DMS114 treated with DMSO at 0.1 percent for 48 hours (cell line): ENCODE data around the gene HPS4.

Experiments
- DNase-seq: peaks from one replicate; lab custom pipeline; 2025; ENCODE audit not compliant: unreplicated experiment; lab: John Stamatoyannopoulos, UW

The HPS4 gene

DNA sequence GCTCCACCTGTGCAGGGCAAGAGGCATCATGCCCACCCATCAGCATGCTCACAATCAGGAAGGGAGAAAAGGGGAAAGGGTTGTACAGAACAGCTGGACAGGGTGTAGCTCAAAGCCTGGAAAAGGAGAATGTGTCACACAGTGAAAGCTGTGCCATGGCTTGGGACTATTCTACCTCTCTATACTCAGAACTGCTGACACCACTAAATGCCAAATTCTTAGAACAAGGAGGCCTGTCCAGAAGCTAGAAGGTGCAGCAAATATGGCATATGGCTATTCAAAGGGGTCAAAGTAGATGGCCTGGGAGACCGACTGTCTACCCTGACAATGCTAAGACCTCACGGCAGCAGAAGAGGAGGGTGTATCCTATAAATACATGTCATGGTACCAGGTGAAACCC is 12.8 kb downstream of the HPS4 start:
- no peak for DNase-seq

GRCh38 chr22:26466196-26466595 is 17.4 kb downstream of the HPS4 start:
- no peak for DNase-seq

DNA sequence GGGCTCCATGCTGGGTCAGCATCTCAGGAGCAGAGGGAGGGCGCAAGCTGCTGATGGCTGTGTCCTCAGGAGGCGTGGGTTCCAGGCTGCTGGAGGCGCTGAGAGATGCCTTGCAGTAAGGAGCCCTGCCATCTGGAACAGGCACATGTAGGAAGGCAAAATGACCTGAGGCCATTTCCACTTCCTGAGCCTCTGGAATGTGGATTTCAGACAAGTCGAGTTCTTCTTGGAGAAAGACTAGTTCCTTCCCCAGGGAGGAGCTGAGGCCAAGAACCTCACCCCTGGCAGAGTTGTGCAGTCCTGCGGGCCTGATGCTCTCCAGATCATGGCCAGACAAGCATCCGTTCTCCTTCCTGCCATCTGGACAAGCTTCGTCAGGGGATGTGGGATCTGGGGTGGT is 19.3 kb downstream of the HPS4 start:
- no peak for DNase-seq

DNA sequence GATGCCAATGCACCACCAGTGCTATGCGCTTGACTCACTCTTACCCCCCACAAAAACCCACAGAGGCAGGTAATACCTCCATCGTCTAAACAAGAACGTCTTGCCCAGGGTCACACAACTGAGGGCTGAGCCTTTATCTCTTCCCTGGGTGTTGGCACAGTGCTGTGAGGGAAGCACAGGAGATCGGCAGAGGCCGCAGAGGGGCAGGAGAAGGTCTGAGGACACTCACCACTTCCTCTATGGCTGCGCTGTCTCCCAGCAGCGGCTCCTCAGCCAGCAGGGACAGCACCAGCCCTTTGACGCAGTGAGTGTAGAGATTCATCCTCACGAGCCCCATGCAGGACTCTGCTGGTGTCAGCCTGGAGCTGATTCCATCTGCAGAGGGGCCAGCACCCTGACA is 19.9 kb downstream of the HPS4 start:
- DNase-seq, result no peak

DNA sequence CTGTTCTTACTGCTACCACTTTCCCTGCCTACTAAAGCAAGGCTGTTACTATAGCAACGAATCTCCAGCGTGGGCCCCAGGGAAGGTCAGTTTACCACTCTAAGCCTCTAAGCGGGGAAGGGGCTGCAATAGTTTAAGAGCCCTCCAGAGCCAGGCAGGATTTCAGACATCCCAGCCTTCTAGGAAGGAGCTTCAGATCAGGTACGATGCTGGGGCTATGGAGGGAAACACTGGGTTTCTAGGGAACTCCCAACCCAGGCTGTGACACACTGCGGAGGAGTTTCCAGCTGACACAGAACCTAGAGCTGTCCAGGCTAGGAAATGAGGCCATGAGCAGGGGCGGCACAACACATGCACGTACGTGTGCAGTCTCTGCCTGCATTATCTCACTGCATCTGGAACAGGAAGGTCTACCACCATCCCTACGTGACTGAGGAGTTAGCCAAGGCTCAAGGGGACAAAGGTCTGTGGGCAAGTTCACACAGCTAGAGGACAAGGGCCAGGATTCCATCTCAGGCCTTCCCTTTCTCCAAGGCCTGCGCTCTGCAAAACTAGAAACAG is 20.4 kb downstream of the HPS4 start:
- no peak for DNase-seq

DNA sequence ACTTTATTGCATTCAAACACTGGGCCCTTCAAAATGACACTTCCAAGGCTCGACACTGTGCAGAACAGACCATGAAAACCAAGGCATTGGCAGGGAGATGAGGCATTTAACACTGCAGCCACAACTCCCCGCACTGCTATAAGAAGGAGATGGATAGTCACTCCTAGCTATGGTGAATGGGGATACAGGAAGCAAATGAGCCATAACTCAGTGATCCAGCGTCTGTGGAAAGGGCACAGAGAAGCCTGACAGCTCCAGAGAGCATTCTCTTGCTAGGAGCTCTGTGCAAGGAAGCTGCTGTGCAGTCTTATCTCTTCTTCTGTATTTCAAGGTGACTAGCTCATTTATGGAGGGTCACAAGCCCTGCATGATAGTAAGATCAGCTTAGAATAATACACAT is 20.9 kb downstream of the HPS4 start:
- DNase-seq, result no peak

DNA sequence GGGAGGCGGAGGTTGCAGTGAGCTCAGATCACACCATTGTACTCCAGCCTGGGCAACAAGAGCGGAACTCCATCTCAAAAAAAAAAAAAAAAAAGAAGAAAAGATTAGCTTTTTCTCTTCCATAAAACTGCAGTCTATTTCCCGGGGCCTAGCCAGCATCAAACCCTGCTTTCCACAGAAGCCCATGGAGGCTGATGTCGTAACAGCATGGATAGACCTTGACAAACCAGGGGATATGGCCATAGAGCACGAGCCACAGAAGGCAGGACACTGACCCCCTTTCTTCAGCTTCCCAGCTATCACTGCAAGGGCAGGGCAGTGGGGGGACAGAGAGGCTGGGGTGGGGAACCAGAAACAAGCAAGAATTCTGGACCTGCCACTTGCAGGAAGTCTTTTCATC is 21.5 kb downstream of the HPS4 start:
- no peak for DNase-seq

DNA sequence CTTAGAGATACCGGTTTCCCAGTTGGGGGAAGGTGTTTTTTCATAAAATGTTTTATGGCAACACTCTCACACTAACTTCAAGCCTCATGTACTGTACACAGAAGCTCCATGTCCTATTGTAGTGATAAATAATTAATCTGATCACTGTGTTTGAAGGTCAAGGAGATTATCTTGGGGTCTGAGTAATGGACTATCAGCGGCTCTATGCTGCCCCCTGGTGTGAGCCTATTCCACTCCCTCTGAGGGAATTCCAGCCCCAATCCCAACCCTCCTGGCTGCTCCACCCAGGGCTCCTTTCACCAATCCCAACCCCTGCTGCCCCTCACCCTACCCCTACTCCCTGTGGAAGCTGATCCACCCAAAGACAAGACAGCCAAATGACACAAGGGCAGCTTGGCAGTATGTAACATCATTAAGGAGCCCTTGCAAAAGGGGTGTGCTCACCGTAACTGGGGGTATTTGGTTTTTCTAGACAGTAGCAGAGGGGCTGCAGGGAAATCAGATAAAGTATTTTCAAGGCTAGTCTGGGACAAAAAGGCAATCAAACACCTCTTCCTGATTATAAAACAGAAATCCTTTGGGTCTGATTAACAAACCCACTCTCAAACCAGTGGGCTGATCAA is 22.3 kb downstream of the HPS4 start:
- DNase-seq, result peak; percentile 34

- DNase-seq, result no peak
These were observed 23.4 kb downstream of the HPS4 start for GRCh38 chr22:26460202-26460601.

GRCh38 chr22:26457661-26458272 is 25.8 kb downstream of the HPS4 start:
- no peak for DNase-seq

GRCh38 chr22:26453812-26454500 is 29.6 kb downstream of the HPS4 start:
- DNase-seq, result no peak

- no peak for DNase-seq
These were observed 30.4 kb downstream of the HPS4 start for GRCh38 chr22:26453216-26453615.

DNA sequence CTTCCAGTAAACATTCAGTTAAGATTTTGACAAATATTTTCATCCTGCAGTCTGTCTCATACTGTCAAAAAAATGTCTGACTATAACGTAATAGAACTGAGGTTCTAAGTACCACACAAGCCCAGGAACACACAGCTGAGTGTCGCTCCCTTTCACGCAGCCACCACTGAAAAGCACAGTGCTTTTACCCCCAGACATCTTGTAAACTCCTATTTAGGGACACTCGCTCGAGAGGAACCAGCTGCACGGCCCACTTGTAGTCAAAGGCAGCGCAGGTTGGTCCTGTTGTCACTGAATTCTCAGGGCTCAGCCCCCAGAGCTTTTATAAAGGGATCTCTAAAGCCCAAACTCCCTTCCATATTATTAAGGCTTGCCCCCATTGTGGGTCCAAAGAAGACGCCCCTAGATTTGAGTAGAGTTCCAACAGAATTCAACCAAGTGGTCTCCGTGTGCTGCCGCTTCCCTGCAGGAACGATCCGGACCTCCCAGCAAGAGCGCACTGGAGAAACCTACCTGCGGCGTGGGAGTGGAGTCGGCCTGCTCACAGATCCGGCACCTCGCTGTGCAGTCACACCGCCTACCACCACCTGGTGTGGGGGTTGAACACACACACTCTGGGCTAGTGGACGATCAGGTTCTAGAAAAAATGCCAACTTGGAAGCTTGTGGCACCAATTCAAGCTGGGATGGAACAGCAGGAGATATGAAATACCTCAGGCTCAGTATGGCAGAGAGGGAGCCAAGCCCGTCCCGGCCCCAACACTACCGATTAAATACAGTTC is 31.2 kb downstream of the HPS4 start:
- DNase-seq, result no peak

- DNase-seq, result no peak
These were observed 33.0 kb downstream of the HPS4 start for GRCh38 chr22:26450453-26451185.

DNA sequence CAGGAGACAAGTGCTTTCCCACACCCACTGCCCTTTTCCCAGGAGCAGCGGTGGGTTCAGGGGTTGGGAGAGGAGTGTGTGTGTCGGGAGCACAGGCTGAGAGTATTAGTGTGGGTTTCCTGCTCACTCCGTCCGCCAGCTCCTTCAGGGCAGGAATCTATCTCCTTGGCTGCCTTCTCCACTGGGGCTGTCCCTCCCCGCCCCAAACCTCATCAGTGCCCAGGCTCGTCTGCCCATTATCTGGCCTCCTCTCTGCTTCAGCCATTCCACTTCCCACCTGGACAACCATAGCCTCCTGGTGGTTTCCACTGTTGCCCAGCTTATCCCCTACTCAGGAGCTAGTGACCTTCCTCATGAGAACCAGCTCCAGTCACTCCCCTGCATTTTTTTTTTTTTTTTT is 34.6 kb downstream of the HPS4 start:
- DNase-seq, result no peak

GRCh38 chr22:26448334-26448733 is 35.2 kb downstream of the HPS4 start:
- no peak for DNase-seq

DNA sequence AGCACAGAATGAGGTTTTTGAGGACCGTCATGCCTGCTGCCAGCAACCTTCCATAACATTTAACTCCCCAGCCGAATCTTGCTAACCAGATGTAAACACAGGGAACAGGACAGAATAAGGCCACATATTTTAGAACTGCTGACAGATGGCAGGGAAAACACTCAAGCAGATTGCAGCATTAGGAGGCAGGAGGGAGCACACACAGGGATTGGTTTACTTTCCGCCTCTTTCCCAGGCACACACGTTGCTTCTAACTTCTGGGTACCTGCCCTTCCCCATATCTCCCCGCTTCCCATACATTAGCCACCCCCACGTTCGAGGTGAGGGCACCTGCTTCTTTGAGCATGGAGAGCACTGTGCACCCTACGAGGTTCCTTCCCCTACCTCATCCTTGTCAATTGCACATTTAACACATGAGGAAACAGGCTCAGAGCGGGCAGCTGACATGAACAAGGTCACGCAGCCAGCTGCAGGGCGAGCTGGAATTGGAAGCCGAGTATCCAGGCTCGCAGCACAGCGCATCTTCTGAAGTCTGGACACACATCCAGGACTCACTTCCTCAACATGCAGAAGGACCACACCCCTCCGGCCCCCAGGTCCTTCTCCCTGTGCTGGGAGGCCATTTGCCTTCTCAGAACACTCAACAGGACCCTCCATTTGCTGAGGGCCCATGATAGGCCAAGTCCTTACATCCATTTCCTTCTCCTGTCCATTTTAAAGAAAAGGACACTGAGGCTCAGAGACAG is 35.8 kb downstream of the HPS4 start:
- no peak for DNase-seq

DNA sequence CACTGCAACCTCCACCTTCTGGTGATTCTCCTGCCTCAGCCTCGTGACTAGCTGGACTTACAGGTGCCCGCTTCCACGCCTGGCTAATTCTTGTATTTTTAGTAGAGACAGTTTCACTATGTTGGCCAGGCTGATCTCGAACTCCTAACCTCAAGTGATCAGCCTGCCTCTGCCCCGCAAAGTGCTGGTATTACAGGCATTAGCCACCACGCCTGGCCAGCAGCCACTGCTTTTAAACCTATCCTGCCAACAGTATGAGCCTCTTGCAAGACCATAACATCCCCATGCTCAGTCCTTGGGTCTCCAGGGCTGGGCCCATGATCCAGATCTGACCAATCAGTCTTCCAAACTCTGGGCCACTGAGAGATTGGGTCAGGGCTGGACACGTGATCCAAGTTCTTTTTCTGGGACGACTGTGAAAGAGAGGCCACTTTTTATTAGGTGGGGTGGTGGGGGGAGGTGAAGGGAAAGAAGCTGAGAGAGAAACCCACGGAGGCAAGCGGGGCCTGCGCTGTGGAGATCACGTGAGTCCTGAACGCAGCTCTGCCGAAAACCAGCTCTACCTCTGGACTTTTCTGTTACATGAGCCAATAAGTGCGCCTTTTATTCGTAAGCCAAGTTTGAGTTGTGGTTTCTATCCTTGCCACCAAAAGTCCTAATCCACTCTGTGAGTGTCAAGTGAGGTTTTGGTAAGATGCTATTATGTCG is 36.6 kb downstream of the HPS4 start:
- no peak for DNase-seq

- DNase-seq, result no peak
These were observed 37.9 kb downstream of the HPS4 start for GRCh38 chr22:26445577-26446275.
